Measurements from ENCODE around the gene AEBP2.

AEBP2 gene

DNA sequence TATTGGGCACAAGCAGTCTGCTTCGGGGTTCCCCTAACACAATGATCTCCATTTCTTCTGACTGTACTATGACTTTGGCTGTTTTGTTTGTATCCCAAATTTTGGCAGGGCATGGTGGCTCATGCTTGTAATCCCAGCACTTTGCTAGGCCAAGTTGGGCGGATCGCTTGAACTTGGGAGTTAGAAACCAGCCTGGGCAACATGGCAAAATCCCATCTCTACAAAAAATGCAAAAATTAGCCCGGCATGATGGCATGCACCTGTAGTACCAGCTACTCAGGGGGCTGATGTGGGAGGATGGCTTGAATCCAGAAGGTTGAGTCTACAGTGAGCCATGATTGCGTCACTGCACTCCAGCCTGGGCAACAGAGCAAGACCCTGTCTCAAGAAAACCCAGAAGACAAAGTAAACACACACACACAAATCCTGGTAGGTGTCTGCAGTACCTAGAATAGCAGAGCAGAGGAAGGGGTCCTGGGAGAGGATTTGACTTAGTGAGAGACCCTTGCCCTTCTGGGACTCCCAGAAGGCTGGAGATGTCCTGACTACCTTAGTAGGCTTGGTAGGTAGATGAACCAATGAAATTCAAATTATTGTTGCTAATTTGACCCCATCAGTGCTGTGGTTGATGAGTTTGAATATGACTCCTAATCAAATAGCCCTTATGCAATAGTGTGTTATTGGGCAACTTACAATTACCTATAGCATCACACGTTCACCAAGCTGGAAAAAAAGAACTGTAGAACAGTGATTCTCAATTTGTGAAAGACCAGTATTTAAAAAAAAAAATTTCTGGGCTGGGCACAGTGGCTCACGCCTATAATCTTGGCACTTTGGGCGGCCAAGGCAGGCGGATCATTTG, 6.8 kb upstream of the AEBP2 start:
- Histone ChIP-seq H3K36me3 (ENCODE audit: insufficient read depth, low read length) (no peaks in the 10 kb centered on the region), H3K27ac (no peak overlapping the region), H3K9ac (ENCODE audit: insufficient read length) (no peak overlapping the region), H3K9me3 (ENCODE audit: low read depth, low read length) (no peaks in the 10 kb centered on the region), H3K4me3 (no peak overlapping the region)
- TF ChIP-seq POLR2AphosphoS5 (IDR thresholded peaks at IDR 0.05; ENCODE audit: borderline replicate concordance, low read depth, low read length) (no peak), EZH2 (IDR thresholded peaks at IDR 0.05) (no peak), FOXP2 (optimal IDR thresholded peaks at IDR 0.05; ENCODE audit: control extremely low read depth, extremely low read length, insufficient read depth) (no peak)
- DNase-seq (ENCODE audit: low read depth, low spot score) = no peak

DNA sequence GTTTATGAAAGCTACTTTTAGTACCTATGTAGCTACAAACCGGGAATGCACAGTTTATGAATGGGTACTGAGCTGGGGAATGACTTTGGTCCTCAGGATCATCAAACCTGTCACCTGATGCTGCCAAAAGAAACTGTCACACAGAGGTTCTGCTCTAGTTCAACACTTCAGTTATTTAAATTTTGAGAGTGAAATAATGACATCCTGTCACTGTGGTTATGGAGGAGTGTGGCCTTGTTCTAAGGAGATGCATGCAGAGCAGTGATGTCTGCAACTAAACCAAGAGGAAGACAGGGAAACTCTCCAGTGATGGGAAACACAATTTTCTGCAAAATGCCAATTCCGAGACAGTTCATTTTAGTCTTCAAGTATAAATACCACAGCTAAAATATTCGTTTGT, 4.8 kb upstream of the AEBP2 start:
- no peak overlapping the region for H3K27ac ChIP-seq
- H3K9ac ChIP-seq (ENCODE audit: insufficient read length) = no peak overlapping the region
- H3K36me3 ChIP-seq (ENCODE audit: insufficient read depth, low read length) = no peaks in the 10 kb centered on the region
- TF ChIP-seq FOXP2 (optimal IDR thresholded peaks at IDR 0.05; ENCODE audit: control extremely low read depth, extremely low read length, insufficient read depth) = no peak
- no peak for TF ChIP-seq POLR2AphosphoS5 (IDR thresholded peaks at IDR 0.05; ENCODE audit: borderline replicate concordance, low read depth, low read length)
- TF ChIP-seq EZH2 (IDR thresholded peaks at IDR 0.05) = no peak
- H3K4me3 ChIP-seq = no peak overlapping the region
- DNase-seq (ENCODE audit: low read depth, low spot score) = no peak
- H3K9me3 ChIP-seq (ENCODE audit: low read depth, low read length) = no peaks in the 10 kb centered on the region

DNA sequence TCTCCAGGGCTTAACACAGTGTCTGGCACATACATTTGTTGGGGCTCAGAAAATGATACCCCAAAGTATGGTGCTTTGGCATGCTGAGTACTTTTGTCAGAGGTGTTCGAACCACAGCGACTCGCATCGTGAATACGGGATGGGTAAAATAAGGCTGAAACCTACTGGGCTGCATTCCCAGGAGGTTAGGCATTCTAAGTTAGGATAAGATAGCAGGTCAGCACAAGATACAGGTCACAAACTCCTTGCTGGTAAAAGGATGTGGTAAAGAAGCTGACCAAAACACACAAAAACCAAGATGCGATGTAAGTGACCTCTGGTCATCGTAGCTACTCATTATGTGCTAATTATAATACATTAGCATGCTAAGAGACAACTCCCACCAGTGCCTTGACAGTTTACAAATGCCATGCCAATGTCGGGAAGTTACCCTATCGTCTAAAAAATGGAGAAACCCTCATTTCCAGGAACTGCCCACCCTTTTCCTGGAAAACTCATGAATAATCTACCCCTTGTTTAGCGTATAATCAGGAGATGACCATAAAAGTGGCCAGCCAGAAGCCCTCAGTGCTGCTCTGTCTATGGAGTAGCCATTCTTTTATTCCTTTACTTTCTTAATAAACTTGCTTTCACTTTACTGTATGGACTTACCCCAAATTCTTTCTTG, 3.3 kb upstream of the AEBP2 start:
- Histone ChIP-seq H3K27ac (no peak overlapping the region), H3K9me3 (ENCODE audit: low read depth, low read length) (no peaks in the 10 kb centered on the region), H3K9ac (ENCODE audit: insufficient read length) (no peak overlapping the region), H3K4me3 (no peak overlapping the region), H3K36me3 (ENCODE audit: insufficient read depth, low read length) (no peaks in the 10 kb centered on the region)
- DNase-seq (ENCODE audit: low read depth, low spot score) = no peak
- TF ChIP-seq FOXP2 (optimal IDR thresholded peaks at IDR 0.05; ENCODE audit: control extremely low read depth, extremely low read length, insufficient read depth) (no peak), EZH2 (IDR thresholded peaks at IDR 0.05) (no peak), POLR2AphosphoS5 (IDR thresholded peaks at IDR 0.05; ENCODE audit: borderline replicate concordance, low read depth, low read length) (no peak)

DNA sequence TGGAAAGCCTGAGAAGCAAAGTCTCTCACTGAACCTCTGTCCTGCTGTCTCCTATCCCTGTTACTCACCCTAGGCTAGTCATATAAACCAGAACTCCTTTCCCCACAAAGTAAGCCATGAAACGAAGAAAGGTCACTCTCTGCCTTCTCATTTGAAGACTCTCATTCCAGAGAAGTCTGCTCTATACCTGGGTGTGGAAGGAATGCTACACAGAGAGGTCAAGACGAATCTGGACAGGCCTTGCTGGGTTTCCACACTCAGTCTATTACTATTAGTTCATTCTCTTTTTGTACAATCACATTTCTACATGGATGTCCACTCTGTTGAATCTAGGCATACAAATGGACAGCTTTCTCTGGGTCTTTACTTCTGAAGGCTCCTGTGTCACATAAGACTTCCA, 2.4 kb upstream of the AEBP2 start:
- no peak overlapping the region for H3K27ac ChIP-seq
- no peak overlapping the region for H3K4me3 ChIP-seq
- H3K36me3 ChIP-seq (ENCODE audit: insufficient read depth, low read length) = peaks cover 4% of the 10 kb centered on the region; the same call in 1 of the 2 replicates
- no peak for DNase-seq (ENCODE audit: low read depth, low spot score)
- H3K9ac ChIP-seq (ENCODE audit: insufficient read length) = no peak overlapping the region
- no peaks in the 10 kb centered on the region for H3K9me3 ChIP-seq (ENCODE audit: low read depth, low read length)
- TF ChIP-seq FOXP2 (optimal IDR thresholded peaks at IDR 0.05; ENCODE audit: control extremely low read depth, extremely low read length, insufficient read depth) = no peak
- TF ChIP-seq POLR2AphosphoS5 (IDR thresholded peaks at IDR 0.05; ENCODE audit: borderline replicate concordance, low read depth, low read length) = no peak
- no peak for TF ChIP-seq EZH2 (IDR thresholded peaks at IDR 0.05)

DNA sequence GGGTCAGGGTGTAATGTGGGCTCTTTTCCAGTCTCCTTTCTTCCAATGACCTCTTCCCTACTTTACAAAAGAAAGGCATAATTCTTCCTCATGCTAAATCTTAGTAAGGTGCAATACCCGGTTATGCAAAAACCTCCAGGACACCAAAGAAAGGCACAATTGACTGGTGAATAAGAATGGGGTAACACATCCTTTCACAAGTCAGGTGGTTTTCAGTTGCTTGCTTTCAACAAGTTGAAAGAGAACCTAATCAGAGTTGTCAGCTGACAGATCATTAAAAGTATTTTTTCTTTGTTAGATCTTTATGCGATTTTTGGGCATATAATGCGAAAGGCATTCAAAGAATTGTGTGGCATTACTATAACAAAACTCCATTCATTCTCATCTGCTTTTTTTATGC, 1.3 kb upstream of the AEBP2 start:
- H3K36me3 ChIP-seq (ENCODE audit: insufficient read depth, low read length) = peaks cover 13% of the 10 kb centered on the region
- no peak overlapping the region for H3K4me3 ChIP-seq
- TF ChIP-seq FOXP2 (optimal IDR thresholded peaks at IDR 0.05; ENCODE audit: control extremely low read depth, extremely low read length, insufficient read depth) (no peak), EZH2 (IDR thresholded peaks at IDR 0.05) (no peak), POLR2AphosphoS5 (IDR thresholded peaks at IDR 0.05; ENCODE audit: borderline replicate concordance, low read depth, low read length) (no peak)
- no peak overlapping the region for H3K9ac ChIP-seq (ENCODE audit: insufficient read length)
- H3K27ac ChIP-seq = no peak overlapping the region
- H3K9me3 ChIP-seq (ENCODE audit: low read depth, low read length) = no peaks in the 10 kb centered on the region
- DNase-seq (ENCODE audit: low read depth, low spot score) = no peak

DNA sequence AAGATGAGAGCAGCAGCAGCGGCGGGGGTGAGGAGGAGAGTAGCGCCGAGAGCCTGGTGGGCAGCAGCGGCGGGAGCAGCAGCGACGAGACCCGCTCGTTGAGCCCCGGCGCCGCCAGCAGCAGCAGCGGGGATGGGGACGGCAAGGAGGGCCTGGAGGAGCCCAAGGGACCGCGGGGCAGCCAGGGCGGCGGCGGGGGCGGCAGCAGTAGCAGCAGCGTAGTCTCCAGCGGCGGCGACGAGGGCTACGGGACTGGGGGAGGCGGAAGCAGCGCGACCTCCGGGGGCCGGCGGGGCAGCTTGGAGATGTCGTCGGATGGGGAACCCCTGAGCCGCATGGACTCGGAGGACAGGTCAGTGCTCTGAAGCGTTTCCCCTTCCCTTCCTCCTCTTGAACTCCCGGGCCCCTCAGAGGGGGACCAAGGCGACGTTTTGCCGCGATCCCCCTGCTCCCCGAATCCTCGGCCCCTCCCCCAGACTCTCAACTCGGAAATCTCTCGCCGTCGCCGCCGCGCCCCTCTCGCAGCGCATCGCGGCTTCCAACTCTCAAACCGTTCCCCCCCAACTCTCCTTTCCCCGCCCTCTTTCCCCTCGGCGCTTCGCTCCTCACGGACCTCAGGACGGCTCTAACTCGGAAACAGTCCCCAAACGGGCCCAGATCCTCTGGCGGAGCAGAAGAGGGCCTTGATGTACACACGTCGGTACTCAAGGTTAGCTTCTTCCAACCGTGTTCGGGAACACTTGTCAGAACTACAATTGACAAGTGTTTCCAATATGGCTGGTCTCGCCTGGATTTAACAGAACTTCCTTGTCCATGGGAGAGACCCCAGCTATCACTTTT, 947 bp downstream of the AEBP2 start:
- Histone ChIP-seq H3K9ac (ENCODE audit: insufficient read length) (peak overlapping the region; percentile 93), H3K4me3 (peak overlapping the region; percentile 83), H3K36me3 (ENCODE audit: insufficient read depth, low read length) (peaks cover 26% of the 10 kb centered on the region), H3K27ac (peak overlapping the region; percentile 78), H3K9me3 (ENCODE audit: low read depth, low read length) (no peaks in the 10 kb centered on the region)
- no peak for DNase-seq (ENCODE audit: low read depth, low spot score)
- TF ChIP-seq POLR2AphosphoS5 (IDR thresholded peaks at IDR 0.05; ENCODE audit: borderline replicate concordance, low read depth, low read length) (no peak), EZH2 (IDR thresholded peaks at IDR 0.05) (no peak), FOXP2 (optimal IDR thresholded peaks at IDR 0.05; ENCODE audit: control extremely low read depth, extremely low read length, insufficient read depth) (no peak)

DNA sequence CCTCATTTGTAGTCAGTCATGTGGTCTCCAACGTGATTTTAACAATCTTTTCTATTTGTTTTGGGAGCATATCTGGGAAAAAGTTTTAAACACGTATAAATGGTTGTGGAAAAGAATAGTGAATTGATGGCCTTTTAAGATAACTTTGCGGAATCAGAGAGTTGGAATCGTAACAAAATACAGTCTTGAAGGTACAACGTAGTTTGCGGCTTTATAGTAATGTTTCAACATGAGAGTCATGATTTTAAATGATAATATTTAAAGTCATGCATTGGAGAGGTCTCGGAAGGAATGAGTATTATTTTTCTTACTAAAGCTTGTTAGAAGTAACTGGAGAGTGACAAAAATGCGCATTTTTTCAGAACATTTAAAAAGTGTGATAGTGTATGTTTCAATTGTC, 1.6 kb downstream of the AEBP2 start:
- Histone ChIP-seq H3K36me3 (ENCODE audit: insufficient read depth, low read length) (peaks cover 31% of the 10 kb centered on the region), H3K4me3 (peak overlapping the region; percentile 83), H3K27ac (no peak overlapping the region), H3K9ac (ENCODE audit: insufficient read length) (peak overlapping the region; percentile 93), H3K9me3 (ENCODE audit: low read depth, low read length) (no peaks in the 10 kb centered on the region)
- DNase-seq (ENCODE audit: low read depth, low spot score) = no peak
- TF ChIP-seq POLR2AphosphoS5 (IDR thresholded peaks at IDR 0.05; ENCODE audit: borderline replicate concordance, low read depth, low read length) = no peak
- TF ChIP-seq FOXP2 (optimal IDR thresholded peaks at IDR 0.05; ENCODE audit: control extremely low read depth, extremely low read length, insufficient read depth) = no peak

DNA sequence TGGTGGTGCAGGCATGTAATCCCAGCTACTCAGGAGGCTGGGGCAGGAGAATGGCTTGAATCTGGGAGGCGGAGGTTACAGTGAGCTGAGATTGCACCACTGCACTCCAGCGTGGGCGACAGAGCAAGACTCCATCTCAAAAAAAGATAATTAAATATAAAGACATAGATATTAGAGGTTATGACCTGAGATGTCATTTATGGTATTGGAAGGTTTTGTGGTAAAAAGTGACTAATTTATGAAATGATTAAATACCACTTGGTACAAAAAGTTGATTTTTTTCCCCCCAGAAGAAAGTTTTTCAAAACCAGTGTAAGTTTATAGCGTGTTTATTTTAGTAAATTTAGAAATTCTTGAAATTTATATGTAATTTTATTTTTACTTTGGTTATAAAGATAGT, 4.3 kb downstream of the AEBP2 start:
- TF ChIP-seq EZH2 (IDR thresholded peaks at IDR 0.05) = no peak
- TF ChIP-seq POLR2AphosphoS5 (IDR thresholded peaks at IDR 0.05; ENCODE audit: borderline replicate concordance, low read depth, low read length) = no peak
- no peak for TF ChIP-seq FOXP2 (optimal IDR thresholded peaks at IDR 0.05; ENCODE audit: control extremely low read depth, extremely low read length, insufficient read depth)
- DNase-seq (ENCODE audit: low read depth, low spot score) = no peak
- H3K9ac ChIP-seq (ENCODE audit: insufficient read length) = no peak overlapping the region
- H3K27ac ChIP-seq = no peak overlapping the region
- H3K4me3 ChIP-seq = no peak overlapping the region
- H3K36me3 ChIP-seq (ENCODE audit: insufficient read depth, low read length) = peaks cover 34% of the 10 kb centered on the region
- no peaks in the 10 kb centered on the region for H3K9me3 ChIP-seq (ENCODE audit: low read depth, low read length)
